ENCODE measurements around the gene C1QTNF8.

Gene C1QTNF8

GRCh38 chr16:1073566-1074378 is 22.3 kb downstream of the C1QTNF8 start:
- no peak for DNase-seq

- no peak for DNase-seq
Observed at GRCh38 chr16:1073262-1073558, 22.8 kb downstream of the C1QTNF8 start.

GRCh38 chr16:1072526-1073261 is 23.4 kb downstream of the C1QTNF8 start, which contains the start of gene SSTR5:
SSTR5 (plus strand) TSS chr16:1072747; CDS start chr16:1078869, 6,122 bp downstream.
- DNase-seq: no peak

- DNase-seq: no peak
Observed at GRCh38 chr16:1071561-1072225, 24.4 kb downstream of the C1QTNF8 start.

GRCh38 chr16:1070864-1071408 is 25.1 kb downstream of the C1QTNF8 start:
- DNase-seq: no peak

GRCh38 chr16:1070084-1070863 is 25.8 kb downstream of the C1QTNF8 start:
- no peak for DNase-seq

GRCh38 chr16:1069154-1069553 is 26.9 kb downstream of the C1QTNF8 start:
- no peak for DNase-seq

- no peak for DNase-seq
Observed at GRCh38 chr16:1068451-1068850, 27.6 kb downstream of the C1QTNF8 start.

GRCh38 chr16:1067629-1068028 is 28.4 kb downstream of the C1QTNF8 start:
- DNase-seq: no peak

GRCh38 chr16:1066584-1067172 is 29.4 kb downstream of the C1QTNF8 start:
- no peak for DNase-seq

- DNase-seq: no peak
Observed at GRCh38 chr16:1065469-1066128, 30.4 kb downstream of the C1QTNF8 start.

- DNase-seq: no peak
Observed at GRCh38 chr16:1063728-1064127, 32.3 kb downstream of the C1QTNF8 start.

GRCh38 chr16:1062895-1063294 is 33.1 kb downstream of the C1QTNF8 start:
- no peak for DNase-seq

GRCh38 chr16:1061769-1062505 is 34.1 kb downstream of the C1QTNF8 start:
- DNase-seq: no peak

GRCh38 chr16:1060416-1061340 is 35.4 kb downstream of the C1QTNF8 start:
- DNase-seq: no peak

GRCh38 chr16:1059310-1059709 is 36.7 kb downstream of the C1QTNF8 start:
- DNase-seq: no peak

GRCh38 chr16:1058216-1058615 is 37.8 kb downstream of the C1QTNF8 start:
- DNase-seq: no peak

- peak; percentile 72 for DNase-seq
Observed at GRCh38 chr16:1057252-1057932, 38.7 kb downstream of the C1QTNF8 start.

GRCh38 chr16:1056196-1056595 is 39.8 kb downstream of the C1QTNF8 start:
- DNase-seq: no peak

All from right forelimb (tissue), 1 donor.